HG03103 (cell line): Measurements from ENCODE around the gene GAS2L2.
"Not testable (repeated sequence)": the region's sequence is repeated elsewhere in the genome, so short reads cannot be mapped to it uniquely, and the experiment has no call there.

Source experiments
- ATAC-seq: cut with Tn5 transposase; IDR thresholded peaks from one replicate; pipeline ENCODE4 v1.9.1; 2021; ENCODE audit warnings: low read depth; ENCODE audit not compliant: unreplicated experiment

The GAS2L2 gene

GRCh38 chr17:35703308-35703707 lies 49.7 kb downstream of the GAS2L2 start:
- not testable (repeated sequence) for ATAC-seq

GRCh38 chr17:35701491-35701890 lies 51.5 kb downstream of the GAS2L2 start:
- ATAC-seq = no peak

- no peak for ATAC-seq
These were observed 52.9 kb downstream of the GAS2L2 start for GRCh38 chr17:35700150-35700549.

GRCh38 chr17:35698800-35699199 lies 54.2 kb downstream of the GAS2L2 start:
- no peak for ATAC-seq

- ATAC-seq = no peak
These were observed 57.4 kb downstream of the GAS2L2 start for GRCh38 chr17:35695613-35696012.

- no peak for ATAC-seq
These were observed 58.1 kb downstream of the GAS2L2 start for GRCh38 chr17:35694906-35695305.
